ENCODE results near the gene EML1.
"Not testable (repeated sequence)": the region's sequence is repeated elsewhere in the genome, so short reads cannot be mapped to it uniquely, and the experiment has no call there.

The EML1 gene

GRCh38 chr14:99756796-99757195 is 36.4 kb upstream of the EML1 start:
- no peak for DNase-seq

GRCh38 chr14:99757331-99758070 is 35.7 kb upstream of the EML1 start:
- no peak for DNase-seq

GRCh38 chr14:99758121-99758821 is 34.9 kb upstream of the EML1 start:
- DNase-seq = no peak

- DNase-seq = no peak
Observed at GRCh38 chr14:99758872-99759545, 34.2 kb upstream of the EML1 start.

GRCh38 chr14:99759546-99759925 is 33.7 kb upstream of the EML1 start:
- DNase-seq = no peak

GRCh38 chr14:99760817-99761216 is 32.4 kb upstream of the EML1 start:
- no peak for DNase-seq

- DNase-seq = not testable (repeated sequence)
Observed at GRCh38 chr14:99762911-99763310, 30.3 kb upstream of the EML1 start.

- no peak for DNase-seq
Observed at GRCh38 chr14:99763527-99764221, 29.5 kb upstream of the EML1 start.

- DNase-seq = no peak
Observed at GRCh38 chr14:99764222-99764706, 28.9 kb upstream of the EML1 start.

- DNase-seq = no peak
Observed at GRCh38 chr14:99768381-99768780, 24.8 kb upstream of the EML1 start.

GRCh38 chr14:99769123-99769522 is 24.1 kb upstream of the EML1 start:
- no peak for DNase-seq

- no peak for DNase-seq
Observed at GRCh38 chr14:99769799-99770198, 23.4 kb upstream of the EML1 start.

- no peak for DNase-seq
Observed at GRCh38 chr14:99772371-99773283, 20.6 kb upstream of the EML1 start.

GRCh38 chr14:99773521-99774497 is 19.4 kb upstream of the EML1 start:
- no peak for DNase-seq

GRCh38 chr14:99774556-99775307 is 18.5 kb upstream of the EML1 start:
- DNase-seq = no peak

GRCh38 chr14:99775351-99775750 is 17.9 kb upstream of the EML1 start:
- DNase-seq = no peak

- no peak for DNase-seq
Observed at GRCh38 chr14:99777951-99778350, 15.3 kb upstream of the EML1 start.

GRCh38 chr14:99779751-99780150 is 13.5 kb upstream of the EML1 start:
- DNase-seq = no peak

- DNase-seq = no peak
Observed at GRCh38 chr14:99780690-99781089, 12.5 kb upstream of the EML1 start.

GRCh38 chr14:99781091-99781490 is 12.1 kb upstream of the EML1 start:
- DNase-seq = no peak
